ENCODE results near the gene SKOR2.

DNA sequence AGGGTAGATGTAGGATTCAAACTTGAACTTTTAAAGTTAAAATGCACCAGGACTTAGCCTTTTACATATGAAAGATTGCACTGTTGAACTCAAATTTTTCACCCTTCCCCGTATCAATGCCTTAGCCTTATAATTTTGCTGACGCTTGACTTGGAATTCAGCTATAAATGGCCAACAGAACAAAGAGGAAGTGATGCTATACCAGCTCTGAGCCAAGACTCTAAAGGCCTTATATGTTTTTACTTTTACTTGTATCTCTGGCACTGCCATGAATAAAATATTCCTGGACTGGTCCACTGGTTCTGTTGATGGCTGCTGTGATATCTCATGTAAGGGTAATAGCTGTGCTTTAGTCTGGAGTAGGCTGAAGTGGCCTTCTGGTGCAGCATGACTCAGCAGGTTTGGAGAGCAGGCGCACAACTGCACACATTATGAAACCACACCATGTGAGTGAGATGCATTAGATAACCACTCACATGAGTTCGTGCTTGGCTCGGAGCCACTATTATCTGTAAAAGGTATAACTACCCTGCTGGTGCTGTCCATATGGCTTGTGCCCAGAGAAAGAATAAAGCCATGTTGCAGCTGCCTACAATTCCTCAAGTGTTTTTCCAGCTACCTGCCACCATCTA, 66.9 kb downstream of the SKOR2 start:
- TF ChIP-seq, protein P1, sequence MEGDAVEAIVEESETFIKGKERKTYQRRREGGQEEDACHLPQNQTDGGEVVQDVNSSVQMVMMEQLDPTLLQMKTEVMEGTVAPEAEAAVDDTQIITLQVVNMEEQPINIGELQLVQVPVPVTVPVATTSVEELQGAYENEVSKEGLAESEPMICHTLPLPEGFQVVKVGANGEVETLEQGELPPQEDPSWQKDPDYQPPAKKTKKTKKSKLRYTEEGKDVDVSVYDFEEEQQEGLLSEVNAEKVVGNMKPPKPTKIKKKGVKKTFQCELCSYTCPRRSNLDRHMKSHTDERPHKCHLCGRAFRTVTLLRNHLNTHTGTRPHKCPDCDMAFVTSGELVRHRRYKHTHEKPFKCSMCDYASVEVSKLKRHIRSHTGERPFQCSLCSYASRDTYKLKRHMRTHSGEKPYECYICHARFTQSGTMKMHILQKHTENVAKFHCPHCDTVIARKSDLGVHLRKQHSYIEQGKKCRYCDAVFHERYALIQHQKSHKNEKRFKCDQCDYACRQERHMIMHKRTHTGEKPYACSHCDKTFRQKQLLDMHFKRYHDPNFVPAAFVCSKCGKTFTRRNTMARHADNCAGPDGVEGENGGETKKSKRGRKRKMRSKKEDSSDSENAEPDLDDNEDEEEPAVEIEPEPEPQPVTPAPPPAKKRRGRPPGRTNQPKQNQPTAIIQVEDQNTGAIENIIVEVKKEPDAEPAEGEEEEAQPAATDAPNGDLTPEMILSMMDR (conservative IDR thresholded peaks at IDR 0.05; ENCODE audit: low read depth in 2 of 2), result no peak
- TF ChIP-seq EZH2 (IDR thresholded peaks at IDR 0.05; ENCODE audit: low read depth, unreplicated experiment), result no peak
- no peak for TF ChIP-seq EZH2phosphoT487 (IDR thresholded peaks at IDR 0.05; ENCODE audit: unreplicated experiment)
- TF ChIP-seq, protein P2, sequence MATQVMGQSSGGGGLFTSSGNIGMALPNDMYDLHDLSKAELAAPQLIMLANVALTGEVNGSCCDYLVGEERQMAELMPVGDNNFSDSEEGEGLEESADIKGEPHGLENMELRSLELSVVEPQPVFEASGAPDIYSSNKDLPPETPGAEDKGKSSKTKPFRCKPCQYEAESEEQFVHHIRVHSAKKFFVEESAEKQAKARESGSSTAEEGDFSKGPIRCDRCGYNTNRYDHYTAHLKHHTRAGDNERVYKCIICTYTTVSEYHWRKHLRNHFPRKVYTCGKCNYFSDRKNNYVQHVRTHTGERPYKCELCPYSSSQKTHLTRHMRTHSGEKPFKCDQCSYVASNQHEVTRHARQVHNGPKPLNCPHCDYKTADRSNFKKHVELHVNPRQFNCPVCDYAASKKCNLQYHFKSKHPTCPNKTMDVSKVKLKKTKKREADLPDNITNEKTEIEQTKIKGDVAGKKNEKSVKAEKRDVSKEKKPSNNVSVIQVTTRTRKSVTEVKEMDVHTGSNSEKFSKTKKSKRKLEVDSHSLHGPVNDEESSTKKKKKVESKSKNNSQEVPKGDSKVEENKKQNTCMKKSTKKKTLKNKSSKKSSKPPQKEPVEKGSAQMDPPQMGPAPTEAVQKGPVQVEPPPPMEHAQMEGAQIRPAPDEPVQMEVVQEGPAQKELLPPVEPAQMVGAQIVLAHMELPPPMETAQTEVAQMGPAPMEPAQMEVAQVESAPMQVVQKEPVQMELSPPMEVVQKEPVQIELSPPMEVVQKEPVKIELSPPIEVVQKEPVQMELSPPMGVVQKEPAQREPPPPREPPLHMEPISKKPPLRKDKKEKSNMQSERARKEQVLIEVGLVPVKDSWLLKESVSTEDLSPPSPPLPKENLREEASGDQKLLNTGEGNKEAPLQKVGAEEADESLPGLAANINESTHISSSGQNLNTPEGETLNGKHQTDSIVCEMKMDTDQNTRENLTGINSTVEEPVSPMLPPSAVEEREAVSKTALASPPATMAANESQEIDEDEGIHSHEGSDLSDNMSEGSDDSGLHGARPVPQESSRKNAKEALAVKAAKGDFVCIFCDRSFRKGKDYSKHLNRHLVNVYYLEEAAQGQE (IDR thresholded peaks at IDR 0.05; ENCODE audit: unreplicated experiment), result no peak
- TF ChIP-seq POLR2AphosphoS5 (IDR thresholded peaks at IDR 0.05; ENCODE audit: low read depth), result no peak
- TF ChIP-seq JUNB (IDR thresholded peaks at IDR 0.05; ENCODE audit: unreplicated experiment), result no peak
- TF ChIP-seq, protein P3, sequence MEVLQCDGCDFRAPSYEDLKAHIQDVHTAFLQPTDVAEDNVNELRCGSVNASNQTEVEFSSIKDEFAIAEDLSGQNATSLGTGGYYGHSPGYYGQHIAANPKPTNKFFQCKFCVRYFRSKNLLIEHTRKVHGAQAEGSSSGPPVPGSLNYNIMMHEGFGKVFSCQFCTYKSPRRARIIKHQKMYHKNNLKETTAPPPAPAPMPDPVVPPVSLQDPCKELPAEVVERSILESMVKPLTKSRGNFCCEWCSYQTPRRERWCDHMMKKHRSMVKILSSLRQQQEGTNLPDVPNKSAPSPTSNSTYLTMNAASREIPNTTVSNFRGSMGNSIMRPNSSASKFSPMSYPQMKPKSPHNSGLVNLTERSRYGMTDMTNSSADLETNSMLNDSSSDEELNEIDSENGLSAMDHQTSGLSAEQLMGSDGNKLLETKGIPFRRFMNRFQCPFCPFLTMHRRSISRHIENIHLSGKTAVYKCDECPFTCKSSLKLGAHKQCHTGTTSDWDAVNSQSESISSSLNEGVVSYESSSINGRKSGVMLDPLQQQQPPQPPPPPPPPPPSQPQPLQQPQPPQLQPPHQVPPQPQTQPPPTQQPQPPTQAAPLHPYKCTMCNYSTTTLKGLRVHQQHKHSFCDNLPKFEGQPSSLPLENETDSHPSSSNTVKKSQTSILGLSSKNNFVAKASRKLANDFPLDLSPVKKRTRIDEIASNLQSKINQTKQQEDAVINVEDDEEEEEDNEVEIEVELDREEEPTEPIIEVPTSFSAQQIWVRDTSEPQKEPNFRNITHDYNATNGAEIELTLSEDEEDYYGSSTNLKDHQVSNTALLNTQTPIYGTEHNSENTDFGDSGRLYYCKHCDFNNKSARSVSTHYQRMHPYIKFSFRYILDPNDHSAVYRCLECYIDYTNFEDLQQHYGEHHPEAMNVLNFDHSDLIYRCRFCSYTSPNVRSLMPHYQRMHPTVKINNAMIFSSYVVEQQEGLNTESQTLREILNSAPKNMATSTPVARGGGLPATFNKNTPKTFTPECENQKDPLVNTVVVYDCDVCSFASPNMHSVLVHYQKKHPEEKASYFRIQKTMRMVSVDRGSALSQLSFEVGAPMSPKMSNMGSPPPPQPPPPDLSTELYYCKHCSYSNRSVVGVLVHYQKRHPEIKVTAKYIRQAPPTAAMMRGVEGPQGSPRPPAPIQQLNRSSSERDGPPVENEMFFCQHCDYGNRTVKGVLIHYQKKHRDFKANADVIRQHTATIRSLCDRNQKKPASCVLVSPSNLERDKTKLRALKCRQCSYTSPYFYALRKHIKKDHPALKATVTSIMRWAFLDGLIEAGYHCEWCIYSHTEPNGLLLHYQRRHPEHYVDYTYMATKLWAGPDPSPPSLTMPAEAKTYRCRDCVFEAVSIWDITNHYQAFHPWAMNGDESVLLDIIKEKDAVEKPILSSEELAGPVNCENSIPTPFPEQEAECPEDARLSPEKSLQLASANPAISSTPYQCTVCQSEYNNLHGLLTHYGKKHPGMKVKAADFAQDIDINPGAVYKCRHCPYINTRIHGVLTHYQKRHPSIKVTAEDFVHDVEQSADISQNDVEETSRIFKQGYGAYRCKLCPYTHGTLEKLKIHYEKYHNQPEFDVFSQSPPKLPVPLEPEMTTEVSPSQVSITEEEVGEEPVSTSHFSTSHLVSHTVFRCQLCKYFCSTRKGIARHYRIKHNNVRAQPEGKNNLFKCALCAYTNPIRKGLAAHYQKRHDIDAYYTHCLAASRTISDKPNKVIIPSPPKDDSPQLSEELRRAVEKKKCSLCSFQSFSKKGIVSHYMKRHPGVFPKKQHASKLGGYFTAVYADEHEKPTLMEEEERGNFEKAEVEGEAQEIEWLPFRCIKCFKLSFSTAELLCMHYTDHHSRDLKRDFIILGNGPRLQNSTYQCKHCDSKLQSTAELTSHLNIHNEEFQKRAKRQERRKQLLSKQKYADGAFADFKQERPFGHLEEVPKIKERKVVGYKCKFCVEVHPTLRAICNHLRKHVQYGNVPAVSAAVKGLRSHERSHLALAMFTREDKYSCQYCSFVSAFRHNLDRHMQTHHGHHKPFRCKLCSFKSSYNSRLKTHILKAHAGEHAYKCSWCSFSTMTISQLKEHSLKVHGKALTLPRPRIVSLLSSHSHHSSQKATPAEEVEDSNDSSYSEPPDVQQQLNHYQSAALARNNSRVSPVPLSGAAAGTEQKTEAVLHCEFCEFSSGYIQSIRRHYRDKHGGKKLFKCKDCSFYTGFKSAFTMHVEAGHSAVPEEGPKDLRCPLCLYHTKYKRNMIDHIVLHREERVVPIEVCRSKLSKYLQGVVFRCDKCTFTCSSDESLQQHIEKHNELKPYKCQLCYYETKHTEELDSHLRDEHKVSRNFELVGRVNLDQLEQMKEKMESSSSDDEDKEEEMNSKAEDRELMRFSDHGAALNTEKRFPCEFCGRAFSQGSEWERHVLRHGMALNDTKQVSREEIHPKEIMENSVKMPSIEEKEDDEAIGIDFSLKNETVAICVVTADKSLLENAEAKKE (CRISPR knock-in tag; IDR thresholded peaks at IDR 0.05), result no peak
- no peak for TF ChIP-seq ZNF331 (CRISPR knock-in tag; IDR thresholded peaks at IDR 0.05; ENCODE audit: low read depth)
- no peak for TF ChIP-seq CREB1 (CRISPR knock-in tag; IDR thresholded peaks at IDR 0.05; ENCODE audit: low read depth)
- TF ChIP-seq STAT1 (IDR thresholded peaks at IDR 0.05; ENCODE audit: unreplicated experiment), result no peak
- TF ChIP-seq, protein P4, sequence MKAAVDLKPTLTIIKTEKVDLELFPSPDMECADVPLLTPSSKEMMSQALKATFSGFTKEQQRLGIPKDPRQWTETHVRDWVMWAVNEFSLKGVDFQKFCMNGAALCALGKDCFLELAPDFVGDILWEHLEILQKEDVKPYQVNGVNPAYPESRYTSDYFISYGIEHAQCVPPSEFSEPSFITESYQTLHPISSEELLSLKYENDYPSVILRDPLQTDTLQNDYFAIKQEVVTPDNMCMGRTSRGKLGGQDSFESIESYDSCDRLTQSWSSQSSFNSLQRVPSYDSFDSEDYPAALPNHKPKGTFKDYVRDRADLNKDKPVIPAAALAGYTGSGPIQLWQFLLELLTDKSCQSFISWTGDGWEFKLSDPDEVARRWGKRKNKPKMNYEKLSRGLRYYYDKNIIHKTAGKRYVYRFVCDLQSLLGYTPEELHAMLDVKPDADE (IDR thresholded peaks at IDR 0.05), result no peak
- no peak for TF ChIP-seq NANOG (IDR thresholded peaks at IDR 0.05; ENCODE audit: borderline replicate concordance)
